GM12878 (cell line): Measurements from ENCODE around the gene TAF4. TPM values are rescaled to one million over a fixed set of nuclear protein-coding genes. Genes with fewer than 3 reads are reported as not detected.

Source experiments
- ATAC-seq: fragments of 200-7000 bp; cut with Tn5 transposase; 3 replicates; pipeline ENCODE4 v1.9.1; 2020; ENCODE audit warnings: mild to moderate bottlenecking, moderate library complexity
- BruUV-seq: library from RNA; stranded (reverse); fragments of 400-500 nt; replicated peaks from 2 replicates; lab custom pipeline; 2021; lab: Mats Ljungman, UMichigan
- CTCF ChIA-PET: fragments of 300-600 bp; sonication (Branson Sonifier 250); formaldehyde crosslinking; extraction: SDS; loops from one replicate; lab custom pipeline; 2021; ENCODE audit warnings: inconsistent platforms; lab: Yijun Ruan, JAX
- POLR2A ChIA-PET: fragments of 350-600 bp; formaldehyde crosslinking; extraction: SDS; loops from one replicate; lab custom pipeline; 2021; ENCODE audit warnings: inconsistent platforms; lab: Charles Lee
- RAD21 ChIA-PET: fragments of 300-600 bp; sonication (Branson Sonifier 250); formaldehyde crosslinking; loops from one replicate; lab custom pipeline; 2023; ENCODE audit warnings: antibody characterized with exemption; ENCODE audit not compliant: unreplicated experiment; lab: Charles Lee
- SMC1A ChIA-PET: fragments of 300-600 bp; sonication (Branson Sonifier 250); formaldehyde crosslinking; loops from one replicate; lab custom pipeline; 2023; ENCODE audit not compliant: unreplicated experiment, uncharacterized antibody; lab: Charles Lee
- DNase-seq: peaks from one replicate; pipeline ENCODE4 v3.0.0-alpha.2; 2011; ENCODE audit warnings: low read depth, low spot score
- FAIRE-seq: peaks from 3 replicates; lab custom pipeline; 2011; peaks lifted over from hg19 to GRCh38; lab: Jason Lieb, UNC
- H2AFZ ChIP-seq: 2 replicates; pipeline ENCODE4 v1.6.0; 2011; ENCODE audit warnings: low read depth, low read length, control low read depth; ENCODE audit not compliant: control insufficient read depth
- H3K27ac ChIP-seq: 2 replicates; pipeline ENCODE4 v1.5.1; 2011; ENCODE audit warnings: control low read depth; ENCODE audit not compliant: control insufficient read depth, insufficient read depth
- H3K27me3 ChIP-seq, 2 experiments: replicated peaks in 1 of 2; 2 replicates each; pipeline versions ENCODE4 v1.6.0 to v1.6.1; 2011; ENCODE audit warnings: low read length in 1 of 2; ENCODE audit not compliant: control insufficient read depth in 2 of 2, insufficient read depth in 2 of 2
- H3K36me3 ChIP-seq, 2 experiments: 2 replicates each; pipeline ENCODE4 v1.5.1; 2011; ENCODE audit warnings: low read length in 1 of 2; ENCODE audit not compliant: control insufficient read depth in 2 of 2, insufficient read depth in 2 of 2
- H3K4me1 ChIP-seq: 2 replicates; pipeline ENCODE4 v1.6.1; 2011; ENCODE audit warnings: mild to moderate bottlenecking, low read length, moderate library complexity, mixed read lengths; ENCODE audit not compliant: control insufficient read depth, insufficient read depth
- H3K4me2 ChIP-seq: 2 replicates; pipeline ENCODE4 v1.6.0; 2011; ENCODE audit warnings: control low read depth; ENCODE audit not compliant: control insufficient read depth, insufficient read depth
- H3K4me3 ChIP-seq: fragments of 200-600 bp; sonication (generic); 2 replicates; pipeline ENCODE4 v1.5.1; 2016
- H3K79me2 ChIP-seq: 2 replicates; pipeline ENCODE4 v1.6.0; 2011; ENCODE audit warnings: low read length; ENCODE audit not compliant: control insufficient read depth, insufficient read depth
- H3K9ac ChIP-seq: 2 replicates; pipeline ENCODE4 v1.8.0; 2011; ENCODE audit warnings: low read length, control low read depth, mixed read lengths; ENCODE audit not compliant: control insufficient read depth, insufficient read depth
- H3K9me3 ChIP-seq: replicated peaks from 3 replicates; pipeline ENCODE4 v1.5.1; 2011; ENCODE audit warnings: mild to moderate bottlenecking, low read length; ENCODE audit not compliant: control insufficient read depth, insufficient read depth
- H4K20me1 ChIP-seq: 2 replicates; pipeline ENCODE4 v1.6.0; 2011; ENCODE audit not compliant: control insufficient read depth, insufficient read depth
- BHLHE40 ChIP-seq, 2 experiments: fragments of 450-650 bp in 1 of 2; IDR thresholded peaks; 2 replicates each; pipeline ENCODE4 v1.6.1; 2011 to 2017; ENCODE audit warnings: low read depth in 2 of 2, borderline replicate concordance in 1 of 2, improper control_type of control experiment in 1 of 2, low read length in 1 of 2, mild to moderate bottlenecking in 1 of 2
- CREB1 ChIP-seq: IDR thresholded peaks from 2 replicates; pipeline ENCODE4 v1.6.1; 2012; ENCODE audit warnings: low read depth, mild to moderate bottlenecking, inconsistent platforms
- IKZF2 ChIP-seq, 2 experiments: fragments of 450-650 bp; IDR thresholded peaks; 2 replicates each; pipeline ENCODE4 v1.6.1; 2017; ENCODE audit warnings: mild to moderate bottlenecking in 2 of 2, moderate library complexity in 2 of 2
- KDM1A ChIP-seq: fragments of 200-600 bp; sonication (generic); IDR thresholded peaks from 2 replicates; pipeline ENCODE4 v1.6.1; 2016; ENCODE audit warnings: borderline replicate concordance
- WGBS: methylation state at CpG from one replicate; pipeline ENCODE4 v1.1.6; 2016; ENCODE audit warnings: low lambda C conversion rate; ENCODE audit not compliant: insufficient replicate concordance, insufficient coverage; ENCODE audit errors: missing lambda C conversion rate; 5-methylcytosine and 5-hydroxymethylcytosine counted together
- in situ Hi-C: fragments of 300-500 bp; cut with MboI; formaldehyde crosslinking; loops from 9 replicates; pipeline ENCODE4 v1.14.3; 2018; ENCODE audit warnings: mixed read lengths
- intact Hi-C: fragments of 100-400 bp; cut with micrococcal nuclease; formaldehyde crosslinking; loops from one replicate; pipeline ENCODE4 v1.14.2; 2022; ENCODE audit not compliant: unreplicated experiment
- polyA plus RNA-seq, 11 experiments: library from polyadenylated mRNA; depleted of rRNA in 4 of 11; unstranded in 6 of 11; stranded (reverse) in 5 of 11; fragments of >200 nt; fragmentation: Nextera tagmentation in 4 of 11; fragmentation: Illumina TruSeq in 1 of 11; extraction: Ambion mirVana in 4 of 11; extraction: Trizol in 1 of 11; gene quantifications; 1 replicate in 1 of 11; 2 replicates in 10 of 11; pipeline versions ENCODE4 v1.2.1 to v1.2.3, GENCODE V29; 2011 to 2016; ENCODE audit warnings: inconsistent platforms in 2 of 11, missing spikeins in 2 of 11, low read depth in 1 of 11
- total RNA-seq, 4 experiments: library from RNA; depleted of rRNA in 3 of 4; stranded (reverse); fragments of >200 nt in 3 of 4; fragmentation: Illumina TruSeq in 1 of 4; extraction: Trizol in 1 of 4; gene quantifications; 2 replicates each; pipeline versions ENCODE4 v1.2.1 to v1.2.3, GENCODE V29; 2013 to 2021
- TF ChIP-seq, protein P1 (sequence below): fragments of 450-650 bp; IDR thresholded peaks from 2 replicates; pipeline ENCODE4 v1.6.1; 2016; ENCODE audit warnings: mild to moderate bottlenecking, moderate library complexity, borderline replicate concordance

Gene TAF4
- total and polyA plus RNA-seq, 10 of the 15 experiments (the other 5 are each of a cell fraction or from before 2014, with no cell fraction given) = 0.39 to 16.9 (median 3.4) TPM

DNA sequence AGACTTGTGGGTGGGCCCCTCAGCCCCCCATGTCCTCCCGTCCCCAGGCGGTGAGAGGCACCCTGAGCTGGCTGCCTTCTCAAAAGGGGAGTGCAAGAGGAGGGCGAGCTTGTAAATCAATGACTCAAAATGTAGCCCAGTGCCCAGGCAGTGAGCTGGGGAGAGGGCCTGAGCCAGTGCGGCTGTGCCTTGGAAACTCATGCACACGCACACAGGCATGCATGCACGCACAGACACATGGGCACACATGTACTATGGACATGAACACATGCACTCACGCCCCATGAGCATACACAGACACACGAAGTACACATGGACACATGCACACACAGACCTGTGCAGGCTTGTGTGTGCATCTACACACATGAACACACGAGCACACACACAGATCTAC is 133.5 kb downstream of the TAF4 start:
- H3K4me3 ChIP-seq = no peak overlapping the region
- H3K36me3 ChIP-seq = no peaks in the 10 kb centered on the region
- WGBS = 24% methylated on average over 9 of the region's 9 CpGs
- ATAC-seq (no peak), FAIRE-seq (no peak), DNase-seq (no peak)
- no peak overlapping the region for H3K27ac ChIP-seq
- ChIA-PET SMC1A (no interaction called here), POLR2A (no interaction called here), CTCF (no interaction called here), RAD21 (no interaction called here)
- no peaks in the 10 kb centered on the region; the same call in 2 of the 3 replicates for H3K9me3 ChIP-seq
- no peak overlapping the region for H3K4me2 ChIP-seq
- no peaks in the 10 kb centered on the region for H3K4me1 ChIP-seq
- H2AFZ ChIP-seq = no peak overlapping the region
- in situ Hi-C loops = no loop called here
- H3K79me2 ChIP-seq = no peaks in the 10 kb centered on the region
- TF ChIP-seq IKZF2 (IDR thresholded peaks at IDR 0.05) (no peak), CREB1 (no peak), KDM1A (no peak), BHLHE40 (IDR thresholded peaks at IDR 0.05; ENCODE audit: borderline replicate concordance in 1 of 2, low read depth in 2 of 2, low read length in 1 of 2) (no peak)
- TF ChIP-seq, protein P1, sequence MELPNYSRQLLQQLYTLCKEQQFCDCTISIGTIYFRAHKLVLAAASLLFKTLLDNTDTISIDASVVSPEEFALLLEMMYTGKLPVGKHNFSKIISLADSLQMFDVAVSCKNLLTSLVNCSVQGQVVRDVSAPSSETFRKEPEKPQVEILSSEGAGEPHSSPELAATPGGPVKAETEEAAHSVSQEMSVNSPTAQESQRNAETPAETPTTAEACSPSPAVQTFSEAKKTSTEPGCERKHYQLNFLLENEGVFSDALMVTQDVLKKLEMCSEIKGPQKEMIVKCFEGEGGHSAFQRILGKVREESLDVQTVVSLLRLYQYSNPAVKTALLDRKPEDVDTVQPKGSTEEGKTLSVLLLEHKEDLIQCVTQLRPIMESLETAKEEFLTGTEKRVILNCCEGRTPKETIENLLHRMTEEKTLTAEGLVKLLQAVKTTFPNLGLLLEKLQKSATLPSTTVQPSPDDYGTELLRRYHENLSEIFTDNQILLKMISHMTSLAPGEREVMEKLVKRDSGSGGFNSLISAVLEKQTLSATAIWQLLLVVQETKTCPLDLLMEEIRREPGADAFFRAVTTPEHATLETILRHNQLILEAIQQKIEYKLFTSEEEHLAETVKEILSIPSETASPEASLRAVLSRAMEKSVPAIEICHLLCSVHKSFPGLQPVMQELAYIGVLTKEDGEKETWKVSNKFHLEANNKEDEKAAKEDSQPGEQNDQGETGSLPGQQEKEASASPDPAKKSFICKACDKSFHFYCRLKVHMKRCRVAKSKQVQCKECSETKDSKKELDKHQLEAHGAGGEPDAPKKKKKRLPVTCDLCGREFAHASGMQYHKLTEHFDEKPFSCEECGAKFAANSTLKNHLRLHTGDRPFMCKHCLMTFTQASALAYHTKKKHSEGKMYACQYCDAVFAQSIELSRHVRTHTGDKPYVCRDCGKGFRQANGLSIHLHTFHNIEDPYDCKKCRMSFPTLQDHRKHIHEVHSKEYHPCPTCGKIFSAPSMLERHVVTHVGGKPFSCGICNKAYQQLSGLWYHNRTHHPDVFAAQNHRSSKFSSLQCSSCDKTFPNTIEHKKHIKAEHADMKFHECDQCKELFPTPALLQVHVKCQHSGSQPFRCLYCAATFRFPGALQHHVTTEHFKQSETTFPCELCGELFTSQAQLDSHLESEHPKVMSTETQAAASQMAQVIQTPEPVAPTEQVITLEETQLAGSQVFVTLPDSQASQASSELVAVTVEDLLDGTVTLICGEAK = no peak
- intact Hi-C loops = no loop called here
- H4K20me1 ChIP-seq = no peaks in the 10 kb centered on the region
- BruUV-seq = no TSS peak
- H3K27me3 ChIP-seq = no peaks in the 10 kb centered on the region
- no peak overlapping the region for H3K9ac ChIP-seq
